GM18909 (cell line): ENCODE measurements around the gene USP34.
"Not testable (repeated sequence)": the region's sequence is repeated elsewhere in the genome, so short reads cannot be mapped to it uniquely, and the experiment has no call there.

Experiments
- ATAC-seq: cut with Tn5 transposase; IDR thresholded peaks from one replicate; pipeline ENCODE4 v1.9.1; 2021; ENCODE audit warnings: mild to moderate bottlenecking; ENCODE audit not compliant: unreplicated experiment, poor library complexity

Gene USP34

GRCh38 chr2:61165946-61166345 is 304.9 kb downstream of the USP34 start:
- no peak for ATAC-seq

- not testable (repeated sequence) for ATAC-seq
Measured at GRCh38 chr2:61165082-61165481, 305.8 kb downstream of the USP34 start.

GRCh38 chr2:61162721-61163120 is 308.2 kb downstream of the USP34 start:
- ATAC-seq = no peak

- ATAC-seq = no peak
Measured at GRCh38 chr2:61161888-61162287, 309.0 kb downstream of the USP34 start, which contains the start of gene C2orf74. Gene C2orf74 (plus strand): TSS chr2:61162188. CDS start chr2:61162515, 327 bp downstream.

- no peak for ATAC-seq
Measured at GRCh38 chr2:61158356-61158955, 312.4 kb downstream of the USP34 start.

- no peak for ATAC-seq
Measured at GRCh38 chr2:61157371-61158003, 313.4 kb downstream of the USP34 start.

GRCh38 chr2:61151436-61151835 is 319.5 kb downstream of the USP34 start:
- ATAC-seq = no peak

- no peak for ATAC-seq
Measured at GRCh38 chr2:61149074-61149473, 321.8 kb downstream of the USP34 start.

GRCh38 chr2:61148091-61148490 is 322.8 kb downstream of the USP34 start:
- not testable (repeated sequence) for ATAC-seq

- ATAC-seq = no peak
Measured at GRCh38 chr2:61145990-61146389, 324.9 kb downstream of the USP34 start.

- peak; percentile 88 for ATAC-seq
Measured at GRCh38 chr2:61144697-61145268, 326.1 kb downstream of the USP34 start.

GRCh38 chr2:61141151-61141550 is 329.7 kb downstream of the USP34 start:
- no peak for ATAC-seq

- ATAC-seq = no peak
Measured at GRCh38 chr2:61138859-61139258, 332.0 kb downstream of the USP34 start.
